ENCODE measurements around the gene TRIP10. TPM values are rescaled to one million over a fixed set of nuclear protein-coding genes. Genes with fewer than 3 reads are reported as not detected.

TRIP10 gene
- total and polyA plus RNA-seq, 2 of the 13 experiments (the other 11 are each of a cell fraction or from before 2014, with no cell fraction given): 32.5 to 33.2 TPM

GRCh38 chr19:6692027-6692426 lies 47.5 kb upstream of the TRIP10 start (continued):
- TF ChIP-seq, protein P1, sequence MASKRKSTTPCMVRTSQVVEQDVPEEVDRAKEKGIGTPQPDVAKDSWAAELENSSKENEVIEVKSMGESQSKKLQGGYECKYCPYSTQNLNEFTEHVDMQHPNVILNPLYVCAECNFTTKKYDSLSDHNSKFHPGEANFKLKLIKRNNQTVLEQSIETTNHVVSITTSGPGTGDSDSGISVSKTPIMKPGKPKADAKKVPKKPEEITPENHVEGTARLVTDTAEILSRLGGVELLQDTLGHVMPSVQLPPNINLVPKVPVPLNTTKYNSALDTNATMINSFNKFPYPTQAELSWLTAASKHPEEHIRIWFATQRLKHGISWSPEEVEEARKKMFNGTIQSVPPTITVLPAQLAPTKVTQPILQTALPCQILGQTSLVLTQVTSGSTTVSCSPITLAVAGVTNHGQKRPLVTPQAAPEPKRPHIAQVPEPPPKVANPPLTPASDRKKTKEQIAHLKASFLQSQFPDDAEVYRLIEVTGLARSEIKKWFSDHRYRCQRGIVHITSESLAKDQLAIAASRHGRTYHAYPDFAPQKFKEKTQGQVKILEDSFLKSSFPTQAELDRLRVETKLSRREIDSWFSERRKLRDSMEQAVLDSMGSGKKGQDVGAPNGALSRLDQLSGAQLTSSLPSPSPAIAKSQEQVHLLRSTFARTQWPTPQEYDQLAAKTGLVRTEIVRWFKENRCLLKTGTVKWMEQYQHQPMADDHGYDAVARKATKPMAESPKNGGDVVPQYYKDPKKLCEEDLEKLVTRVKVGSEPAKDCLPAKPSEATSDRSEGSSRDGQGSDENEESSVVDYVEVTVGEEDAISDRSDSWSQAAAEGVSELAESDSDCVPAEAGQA (IDR thresholded peaks at IDR 0.05; ENCODE audit: low read depth): no peak
- TF ChIP-seq, protein P1 (CRISPR knock-in tag; IDR thresholded peaks at IDR 0.05; ENCODE audit: borderline replicate concordance): no peak
- peak; percentile 35; the same call in 1 of the 2 replicates for TF ChIP-seq SP4 (CRISPR knock-in tag; IDR thresholded peaks at IDR 0.05)
- TF ChIP-seq MXD3 (CRISPR knock-in tag; IDR thresholded peaks at IDR 0.05): no peak
- TF ChIP-seq, protein P2, sequence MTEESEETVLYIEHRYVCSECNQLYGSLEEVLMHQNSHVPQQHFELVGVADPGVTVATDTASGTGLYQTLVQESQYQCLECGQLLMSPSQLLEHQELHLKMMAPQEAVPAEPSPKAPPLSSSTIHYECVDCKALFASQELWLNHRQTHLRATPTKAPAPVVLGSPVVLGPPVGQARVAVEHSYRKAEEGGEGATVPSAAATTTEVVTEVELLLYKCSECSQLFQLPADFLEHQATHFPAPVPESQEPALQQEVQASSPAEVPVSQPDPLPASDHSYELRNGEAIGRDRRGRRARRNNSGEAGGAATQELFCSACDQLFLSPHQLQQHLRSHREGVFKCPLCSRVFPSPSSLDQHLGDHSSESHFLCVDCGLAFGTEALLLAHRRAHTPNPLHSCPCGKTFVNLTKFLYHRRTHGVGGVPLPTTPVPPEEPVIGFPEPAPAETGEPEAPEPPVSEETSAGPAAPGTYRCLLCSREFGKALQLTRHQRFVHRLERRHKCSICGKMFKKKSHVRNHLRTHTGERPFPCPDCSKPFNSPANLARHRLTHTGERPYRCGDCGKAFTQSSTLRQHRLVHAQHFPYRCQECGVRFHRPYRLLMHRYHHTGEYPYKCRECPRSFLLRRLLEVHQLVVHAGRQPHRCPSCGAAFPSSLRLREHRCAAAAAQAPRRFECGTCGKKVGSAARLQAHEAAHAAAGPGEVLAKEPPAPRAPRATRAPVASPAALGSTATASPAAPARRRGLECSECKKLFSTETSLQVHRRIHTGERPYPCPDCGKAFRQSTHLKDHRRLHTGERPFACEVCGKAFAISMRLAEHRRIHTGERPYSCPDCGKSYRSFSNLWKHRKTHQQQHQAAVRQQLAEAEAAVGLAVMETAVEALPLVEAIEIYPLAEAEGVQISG (CRISPR knock-in tag; IDR thresholded peaks at IDR 0.05): no peak
- TF ChIP-seq ZNF10 (CRISPR knock-in tag; IDR thresholded peaks at IDR 0.05; ENCODE audit: borderline replicate concordance, low read depth): no peak
- TF ChIP-seq NR3C1 (CRISPR knock-in tag; IDR thresholded peaks at IDR 0.05): no peak
- TF ChIP-seq ZNF770 (CRISPR knock-in tag; IDR thresholded peaks at IDR 0.05): peak; percentile 75
- TF ChIP-seq, protein P3, sequence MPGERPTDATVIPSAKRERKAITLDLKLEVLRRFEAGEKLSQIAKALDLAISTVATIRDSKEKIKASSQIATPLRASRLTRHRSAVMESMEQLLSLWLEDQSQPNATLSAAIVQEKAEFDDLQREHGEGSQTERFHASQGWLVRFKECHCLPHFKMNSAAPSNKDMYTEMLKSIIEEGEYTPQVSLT (CRISPR knock-in tag; IDR thresholded peaks at IDR 0.05; ENCODE audit: borderline replicate concordance, low read depth): no peak
- no peak for TF ChIP-seq ZNF703 (CRISPR knock-in tag; IDR thresholded peaks at IDR 0.05; ENCODE audit: borderline replicate concordance)

Measured in HepG2 (cell line).